Measurements from ENCODE around the gene NAT14. TPM values are rescaled to one million over a fixed set of nuclear protein-coding genes. Genes with fewer than 3 reads are reported as not detected.

NAT14 gene
- total RNA-seq, 4 donors from 2014 or later = 1.3 to 4.3 (median 2.9) TPM

GRCh38 chr19:55516878-55517620 is 32.1 kb downstream of the NAT14 start:
- Histone ChIP-seq H3K9me3 (no peaks in the 10 kb centered on the region), H3K27me3 (no peaks in the 10 kb centered on the region), H3K36me3 (no peaks in the 10 kb centered on the region), H3K27ac (peak overlapping the region; percentile 79 to 94 (median 88)), H3K4me3 (peak overlapping the region; percentile 28 to 80 (median 52)), H3K4me1 (peaks cover 0 to 23% (median 10%) of the 10 kb centered on the region in 3 donors)
- WGBS, 2 donors = 5 to 12% methylated on average over 12 to 37 of the region's 61 CpGs
- TF ChIP-seq POLR2A (IDR thresholded peaks at IDR 0.05) = peak in 1 of 4 donors; percentile 12
- TF ChIP-seq, protein P1, sequence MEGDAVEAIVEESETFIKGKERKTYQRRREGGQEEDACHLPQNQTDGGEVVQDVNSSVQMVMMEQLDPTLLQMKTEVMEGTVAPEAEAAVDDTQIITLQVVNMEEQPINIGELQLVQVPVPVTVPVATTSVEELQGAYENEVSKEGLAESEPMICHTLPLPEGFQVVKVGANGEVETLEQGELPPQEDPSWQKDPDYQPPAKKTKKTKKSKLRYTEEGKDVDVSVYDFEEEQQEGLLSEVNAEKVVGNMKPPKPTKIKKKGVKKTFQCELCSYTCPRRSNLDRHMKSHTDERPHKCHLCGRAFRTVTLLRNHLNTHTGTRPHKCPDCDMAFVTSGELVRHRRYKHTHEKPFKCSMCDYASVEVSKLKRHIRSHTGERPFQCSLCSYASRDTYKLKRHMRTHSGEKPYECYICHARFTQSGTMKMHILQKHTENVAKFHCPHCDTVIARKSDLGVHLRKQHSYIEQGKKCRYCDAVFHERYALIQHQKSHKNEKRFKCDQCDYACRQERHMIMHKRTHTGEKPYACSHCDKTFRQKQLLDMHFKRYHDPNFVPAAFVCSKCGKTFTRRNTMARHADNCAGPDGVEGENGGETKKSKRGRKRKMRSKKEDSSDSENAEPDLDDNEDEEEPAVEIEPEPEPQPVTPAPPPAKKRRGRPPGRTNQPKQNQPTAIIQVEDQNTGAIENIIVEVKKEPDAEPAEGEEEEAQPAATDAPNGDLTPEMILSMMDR (IDR thresholded peaks at IDR 0.05) = peak; percentile 77 to 94 (median 89)
- intact Hi-C loops (cut with DNase I) = loop anchor here (5.0 kb wide), 2 partner anchors 95 to 115 kb away; no protein-coding TSS in a partner anchor
- DNase-seq = peak; percentile 49

DNA sequence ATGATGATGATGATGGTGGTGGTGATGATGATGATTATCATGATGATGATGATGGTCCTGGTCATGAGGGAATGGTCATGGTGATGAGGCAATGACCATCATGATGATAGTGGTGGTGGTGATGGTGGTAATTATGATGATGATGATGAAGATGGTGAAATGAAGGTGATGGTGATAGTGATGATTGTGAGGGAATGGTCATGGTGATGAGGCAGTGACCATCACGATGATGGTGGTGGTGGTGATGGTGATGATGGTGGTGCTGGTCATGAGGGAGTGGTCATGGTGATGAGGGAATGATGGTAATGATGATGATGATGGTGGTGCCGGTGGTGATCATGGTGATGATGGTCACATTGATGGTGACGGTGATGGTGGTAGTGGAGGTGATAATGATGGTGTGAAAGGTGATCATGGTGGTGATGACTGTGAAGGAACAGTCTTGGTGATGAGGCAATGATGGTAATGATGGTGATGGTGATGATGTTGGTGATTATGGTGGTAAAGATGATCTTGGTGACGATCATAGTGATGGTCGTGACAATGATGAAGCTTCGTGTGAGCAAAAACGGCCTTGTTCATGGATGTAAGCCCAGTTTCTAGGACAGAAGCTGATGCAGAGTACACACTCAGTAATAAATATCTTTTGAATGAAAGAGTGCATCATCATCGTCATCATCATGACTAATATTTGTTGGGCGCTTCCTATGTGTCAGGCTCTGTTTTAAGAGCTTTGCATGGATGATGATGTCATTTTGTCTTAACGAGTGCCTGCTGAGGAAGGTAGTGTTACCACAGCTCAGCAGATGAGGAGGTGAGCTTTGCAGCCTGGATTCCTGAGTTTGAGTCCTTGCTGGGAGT is 34.7 kb downstream of the NAT14 start:
- Histone ChIP-seq H3K4me1 (peaks cover 0 to 23% (median 10%) of the 10 kb centered on the region in 3 donors), H3K27me3 (peaks cover 0 to 15% (median 0%) of the 10 kb centered on the region in 4 donors), H3K27ac (no peak overlapping the region), H3K36me3 (no peaks in the 10 kb centered on the region), H3K4me3 (no peak overlapping the region), H3K9me3 (no peaks in the 10 kb centered on the region)
- DNase-seq = no peak
- TF ChIP-seq, protein P1 (IDR thresholded peaks at IDR 0.05) = no peak
- TF ChIP-seq POLR2A (IDR thresholded peaks at IDR 0.05) = no peak
- intact Hi-C loops (cut with DNase I) = loop anchor here (5.0 kb wide), 2 partner anchors 93 to 113 kb away; no protein-coding TSS in a partner anchor
- 62 to 75% methylated on average over 10 of the region's 10 CpGs for WGBS, 2 donors

DNA sequence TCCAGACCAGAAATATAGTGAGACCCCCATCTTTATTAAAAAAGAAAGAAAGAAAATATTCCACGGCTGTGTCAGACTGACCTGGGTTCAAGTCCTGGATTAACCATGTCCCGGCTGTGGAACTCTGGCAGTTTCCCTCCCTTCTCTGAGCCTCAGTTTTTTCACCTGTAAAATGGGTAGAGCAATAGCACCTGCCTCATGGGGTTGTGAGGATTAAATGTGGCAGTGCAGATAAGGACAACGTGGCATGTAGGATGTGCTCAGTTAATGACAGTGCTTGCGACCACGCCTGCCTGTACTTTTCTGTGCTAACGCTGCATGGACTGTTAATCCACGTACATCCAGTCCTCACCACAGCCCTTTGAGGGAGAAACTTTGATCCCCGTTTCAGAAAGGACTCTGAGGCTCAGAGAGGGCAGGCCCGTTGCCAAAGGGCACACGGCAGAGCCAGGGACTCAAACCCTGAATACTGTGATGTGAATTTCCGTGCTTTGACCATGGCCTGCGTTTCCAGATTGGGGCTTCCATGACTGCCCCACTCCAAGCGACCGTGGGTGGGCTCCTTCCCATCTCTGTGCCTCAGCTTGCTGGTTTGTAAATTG is 35.8 kb downstream of the NAT14 start:
- no peak overlapping the region for H3K27ac ChIP-seq
- TF ChIP-seq, protein P1 (IDR thresholded peaks at IDR 0.05) = no peak
- TF ChIP-seq POLR2A (IDR thresholded peaks at IDR 0.05) = no peak
- H3K36me3 ChIP-seq = no peaks in the 10 kb centered on the region
- 63 to 70% methylated on average over 7 to 11 of the region's 14 CpGs for WGBS, 2 donors
- DNase-seq = no peak
- H3K4me3 ChIP-seq = no peak overlapping the region
- H3K9me3 ChIP-seq = no peaks in the 10 kb centered on the region
- intact Hi-C loops (cut with DNase I) = no loop called here
- H3K4me1 ChIP-seq = peaks cover 0 to 26% (median 10%) of the 10 kb centered on the region in 3 donors
- peaks cover 0 to 26% (median 0%) of the 10 kb centered on the region in 4 donors for H3K27me3 ChIP-seq

- Histone ChIP-seq H3K4me3 (no peak overlapping the region), H3K4me1 (peaks cover 3 to 26% (median 12%) of the 10 kb centered on the region in 3 donors), H3K36me3 (no peaks in the 10 kb centered on the region), H3K9me3 (no peaks in the 10 kb centered on the region), H3K27me3 (peaks cover 0 to 54% (median 0%) of the 10 kb centered on the region in 4 donors), H3K27ac (no peak overlapping the region)
- WGBS, 2 donors = 38 to 39% methylated on average over 13 to 16 of the region's 29 CpGs
- DNase-seq = no peak
- intact Hi-C loops (cut with DNase I) = no loop called here
- no peak for TF ChIP-seq POLR2A (IDR thresholded peaks at IDR 0.05)
- TF ChIP-seq, protein P1 (IDR thresholded peaks at IDR 0.05) = no peak
Observed at GRCh38 chr19:55525289-55526101, 40.5 kb downstream of the NAT14 start.

All from esophagus squamous epithelium (tissue), 5 donors.